GM13977 (cell line): ENCODE measurements around the gene FNTB.

Experiments
- DNase-seq: peaks from one replicate; pipeline ENCODE4 v3.0.0; 2012; ENCODE audit warnings: low spot score
- in situ Hi-C: fragments of 300-500 bp; cut with MboI; formaldehyde crosslinking; loops from one replicate; pipeline ENCODE4 v1.12.0; 2022; ENCODE audit warnings: low sequenced_read_pairs, low pct_unique_long_range_greater_than_20kb, mixed read lengths, inconsistent platforms; ENCODE audit not compliant: unreplicated experiment
- TF ChIP-seq, protein P1 (sequence below): IDR thresholded peaks from 2 replicates; pipeline ENCODE4 v1.5.1; 2012; ENCODE audit warnings: mild to moderate bottlenecking, control low read depth; ENCODE audit not compliant: insufficient read depth; ENCODE audit errors: extremely low read depth, missing control alignments

FNTB gene

DNA sequence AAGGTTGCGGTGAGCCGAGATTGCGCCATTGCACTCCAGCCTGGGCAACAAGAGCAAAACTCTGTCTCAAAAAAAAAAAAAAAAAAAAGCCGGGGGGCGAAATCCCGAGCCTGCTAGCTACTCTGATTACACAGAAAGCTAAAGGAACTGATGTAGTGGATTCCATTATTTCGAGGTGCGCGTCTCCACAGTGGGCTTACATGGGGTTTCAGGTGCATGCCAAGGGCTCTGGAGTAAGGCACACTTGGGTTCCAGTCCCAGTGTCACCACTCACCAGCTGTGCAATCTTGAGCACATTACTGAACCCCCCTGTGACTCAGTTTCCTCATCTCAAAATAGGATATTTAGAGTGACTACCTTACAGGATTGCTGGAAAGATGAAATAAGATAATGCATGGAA lies 12.9 kb upstream of the FNTB start:
- DNase-seq = no peak
- TF ChIP-seq, protein P1, sequence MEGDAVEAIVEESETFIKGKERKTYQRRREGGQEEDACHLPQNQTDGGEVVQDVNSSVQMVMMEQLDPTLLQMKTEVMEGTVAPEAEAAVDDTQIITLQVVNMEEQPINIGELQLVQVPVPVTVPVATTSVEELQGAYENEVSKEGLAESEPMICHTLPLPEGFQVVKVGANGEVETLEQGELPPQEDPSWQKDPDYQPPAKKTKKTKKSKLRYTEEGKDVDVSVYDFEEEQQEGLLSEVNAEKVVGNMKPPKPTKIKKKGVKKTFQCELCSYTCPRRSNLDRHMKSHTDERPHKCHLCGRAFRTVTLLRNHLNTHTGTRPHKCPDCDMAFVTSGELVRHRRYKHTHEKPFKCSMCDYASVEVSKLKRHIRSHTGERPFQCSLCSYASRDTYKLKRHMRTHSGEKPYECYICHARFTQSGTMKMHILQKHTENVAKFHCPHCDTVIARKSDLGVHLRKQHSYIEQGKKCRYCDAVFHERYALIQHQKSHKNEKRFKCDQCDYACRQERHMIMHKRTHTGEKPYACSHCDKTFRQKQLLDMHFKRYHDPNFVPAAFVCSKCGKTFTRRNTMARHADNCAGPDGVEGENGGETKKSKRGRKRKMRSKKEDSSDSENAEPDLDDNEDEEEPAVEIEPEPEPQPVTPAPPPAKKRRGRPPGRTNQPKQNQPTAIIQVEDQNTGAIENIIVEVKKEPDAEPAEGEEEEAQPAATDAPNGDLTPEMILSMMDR = no peak
- in situ Hi-C loops = no loop called here

DNA sequence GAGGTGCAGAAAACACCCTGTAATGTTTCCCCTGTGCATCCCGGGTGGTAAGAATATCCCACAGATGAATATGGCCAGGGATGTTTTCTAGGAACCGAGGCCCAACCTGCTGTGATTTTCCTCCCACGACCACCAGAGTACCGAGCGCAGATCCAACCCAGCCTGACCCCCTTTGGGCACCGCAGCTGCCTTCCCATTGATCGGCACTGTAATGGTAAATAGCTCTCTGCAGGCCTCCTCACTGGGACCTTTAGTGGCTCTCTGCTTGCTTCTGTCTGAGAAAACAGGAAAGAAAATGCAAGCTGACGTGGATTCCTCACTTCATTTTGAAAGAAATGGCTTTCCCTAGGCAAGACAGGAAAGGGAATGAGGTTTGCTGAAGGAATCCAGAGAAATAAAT lies 12.1 kb upstream of the FNTB start:
- in situ Hi-C loops = no loop called here
- DNase-seq = no peak
- TF ChIP-seq, protein P1 = no peak

DNA sequence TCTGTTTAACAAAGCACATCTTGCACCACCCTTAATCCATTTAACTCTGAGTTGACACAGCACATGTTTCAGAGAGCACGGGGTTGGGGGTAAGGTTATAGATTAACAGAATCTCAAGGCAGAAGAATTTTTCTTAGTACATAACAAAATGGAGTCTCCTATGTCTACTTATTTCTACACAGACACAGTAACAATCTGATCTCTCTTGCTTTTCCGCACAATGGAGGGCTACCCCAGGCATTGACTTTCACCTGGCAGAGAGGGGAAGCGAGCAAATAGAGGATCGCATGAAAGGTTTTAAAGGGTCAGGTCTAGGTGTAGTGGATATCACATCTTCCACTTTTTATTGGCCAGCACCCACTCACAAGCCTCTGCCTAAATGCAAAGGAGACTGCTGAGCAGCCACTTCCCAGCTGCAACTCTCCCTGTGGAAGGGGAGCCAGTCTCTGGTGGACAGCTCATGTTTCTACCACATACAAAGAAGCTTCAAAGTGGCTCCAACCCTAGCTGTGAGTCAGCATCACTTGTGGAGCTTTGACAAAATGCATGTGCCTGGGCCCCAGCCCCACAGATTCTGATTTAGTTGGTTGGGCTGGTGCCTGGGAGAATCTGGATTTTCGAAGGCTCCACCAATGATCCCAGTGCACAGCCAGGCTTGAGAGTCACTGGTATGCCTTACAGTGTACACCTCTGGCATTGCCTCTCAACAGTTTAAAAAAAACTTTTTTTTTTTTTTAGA lies 7.2 kb upstream of the FNTB start:
- in situ Hi-C loops = loop anchor here (25.0 kb wide), 1 partner anchor 433 kb away; the partner anchor contains the start of gene FUT8
- TF ChIP-seq, protein P1 = no peak
- DNase-seq = no peak

DNA sequence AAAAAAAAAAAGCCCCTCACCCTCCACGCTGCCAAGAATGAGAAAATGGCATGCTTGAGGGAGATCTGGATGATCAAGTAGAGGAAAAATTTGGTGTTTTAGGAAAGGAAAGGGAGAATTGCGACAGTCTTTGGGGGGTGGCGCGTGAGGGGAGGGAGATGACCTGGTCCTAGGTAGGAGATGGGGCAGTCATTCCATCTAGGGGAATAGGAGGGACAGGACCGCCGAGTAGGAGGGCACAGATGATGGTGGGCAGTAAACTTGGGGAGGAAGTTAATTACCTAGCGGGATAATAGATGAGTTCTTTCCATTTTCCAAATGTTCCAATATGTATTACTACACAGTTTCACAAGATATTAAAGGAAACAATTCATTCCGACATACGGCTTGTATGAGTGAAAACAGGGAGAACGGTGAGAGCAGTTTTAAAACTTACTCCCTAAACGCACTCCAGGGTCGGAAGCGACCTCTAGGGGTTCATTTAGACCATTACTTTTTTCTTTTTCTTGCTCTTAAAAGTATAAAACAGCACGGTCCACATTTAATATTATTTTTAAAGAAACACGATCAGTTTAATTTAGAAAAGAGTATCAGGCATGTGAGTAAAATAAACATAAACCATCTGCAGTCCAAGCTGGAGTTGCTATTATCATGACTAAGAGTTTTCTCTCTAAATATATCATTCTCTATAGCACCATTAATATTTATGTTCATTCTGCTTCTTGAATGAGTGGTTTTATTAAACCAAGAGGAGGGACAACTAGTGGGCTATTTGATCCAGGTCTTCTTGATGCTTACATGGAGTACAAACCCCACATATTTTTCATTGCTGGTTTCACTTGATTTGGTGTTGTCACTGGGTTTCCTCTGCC lies 3.0 kb upstream of the FNTB start:
- DNase-seq = no peak
- TF ChIP-seq, protein P1 = peak; percentile 60
- in situ Hi-C loops = loop anchor here (25.0 kb wide), 1 partner anchor 429 kb away; the partner anchor contains the start of gene FUT8

DNA sequence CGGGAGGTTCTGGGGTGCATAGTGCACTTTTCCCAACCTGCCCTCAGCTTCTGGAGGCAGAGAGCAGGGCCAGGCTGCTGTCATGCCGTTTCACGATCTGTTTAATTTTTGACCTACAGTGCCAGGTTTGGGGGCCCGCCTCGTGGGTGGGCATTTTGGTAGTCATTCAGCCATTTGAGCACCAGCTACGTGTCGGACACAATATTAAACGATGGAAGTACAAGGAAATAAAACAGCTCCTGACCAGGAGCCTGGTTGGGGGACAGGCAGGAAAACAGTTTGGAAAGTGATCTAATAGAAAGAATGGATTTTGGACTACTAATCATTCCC lies 708 bp downstream of the FNTB start:
- in situ Hi-C loops = loop anchor here (25.0 kb wide), 1 partner anchor 425 kb away; the partner anchor contains the start of gene FUT8
- no peak for DNase-seq
- TF ChIP-seq, protein P1 = no peak

DNA sequence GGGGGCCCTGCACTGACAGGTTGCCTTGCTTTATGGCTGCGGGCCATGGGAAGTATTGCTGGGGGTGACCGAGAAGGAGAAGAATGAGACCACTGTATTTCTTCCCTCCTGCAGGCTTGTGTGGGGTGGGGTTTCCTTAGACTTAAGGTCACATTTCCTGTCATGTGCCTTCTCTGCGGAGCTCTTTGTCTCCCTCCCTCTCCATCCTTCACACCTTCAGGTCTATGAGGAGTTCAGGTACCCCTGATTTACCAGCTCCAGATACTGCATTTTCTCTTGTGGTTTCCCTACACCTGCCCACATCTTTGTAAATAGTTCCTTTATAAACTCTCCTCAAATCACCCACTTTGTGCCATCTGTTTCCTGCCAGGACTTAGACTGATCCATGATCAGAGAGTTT lies 3.6 kb downstream of the FNTB start:
- TF ChIP-seq, protein P1 = no peak
- no peak for DNase-seq
- in situ Hi-C loops = loop anchor here (25.0 kb wide), 1 partner anchor 422 kb away; the partner anchor contains the start of gene FUT8
